HG03565 (cell line): Measurements from ENCODE around the gene PPL.
"Not testable (repeated sequence)": the region's sequence is repeated elsewhere in the genome, so short reads cannot be mapped to it uniquely, and the experiment has no call there.

Experiments used
- ATAC-seq: cut with Tn5 transposase; IDR thresholded peaks from one replicate; pipeline ENCODE4 v1.9.1; 2021; ENCODE audit warnings: mild to moderate bottlenecking, moderate library complexity; ENCODE audit not compliant: unreplicated experiment

Gene PPL

GRCh38 chr16:4913130-4913773 is 23.7 kb downstream of the PPL start:
- no peak for ATAC-seq

DNA sequence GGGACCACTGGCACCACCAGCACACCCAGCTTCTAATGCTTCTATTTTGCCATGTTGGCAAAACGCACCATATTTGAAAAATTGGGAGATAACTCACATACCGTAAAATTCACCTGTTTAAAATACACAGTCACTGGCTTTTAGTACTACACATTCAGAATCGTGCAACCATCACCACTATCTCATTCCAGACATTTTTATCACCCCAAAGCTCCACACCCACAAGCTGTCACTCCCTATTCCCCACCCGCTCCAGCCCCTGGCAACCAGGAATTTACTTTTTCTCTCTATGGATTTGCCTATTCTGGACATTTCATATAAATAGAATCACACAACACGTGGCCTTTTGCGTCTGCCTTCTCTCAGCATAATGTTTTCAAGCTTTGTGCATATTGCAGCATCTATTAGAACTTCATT is 25.0 kb downstream of the PPL start:
- ATAC-seq, result no peak

DNA sequence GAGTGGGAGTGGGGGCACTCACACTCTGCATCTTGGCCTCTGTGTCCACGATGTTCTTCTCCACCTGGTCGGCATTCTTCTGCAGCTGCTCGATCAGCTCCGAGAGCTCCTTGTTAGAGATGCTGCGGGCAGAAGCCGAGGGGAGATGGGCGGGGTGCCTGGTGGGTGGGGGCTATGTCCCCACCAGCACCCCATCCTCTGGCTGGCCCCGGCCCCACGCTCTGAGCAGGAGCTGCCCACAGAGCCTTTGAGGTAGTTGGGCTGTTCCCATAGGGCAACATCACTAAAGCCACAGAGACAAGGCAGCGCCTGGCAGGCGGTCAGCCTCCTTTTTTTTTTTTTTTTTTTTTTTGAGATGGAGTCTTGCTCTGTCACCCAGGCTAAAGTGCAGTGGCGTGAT is 26.1 kb downstream of the PPL start:
- no peak for ATAC-seq

GRCh38 chr16:4909825-4910224 is 27.1 kb downstream of the PPL start:
- no peak for ATAC-seq

- no peak for ATAC-seq
Observed at GRCh38 chr16:4908854-4909401, 28.0 kb downstream of the PPL start.

DNA sequence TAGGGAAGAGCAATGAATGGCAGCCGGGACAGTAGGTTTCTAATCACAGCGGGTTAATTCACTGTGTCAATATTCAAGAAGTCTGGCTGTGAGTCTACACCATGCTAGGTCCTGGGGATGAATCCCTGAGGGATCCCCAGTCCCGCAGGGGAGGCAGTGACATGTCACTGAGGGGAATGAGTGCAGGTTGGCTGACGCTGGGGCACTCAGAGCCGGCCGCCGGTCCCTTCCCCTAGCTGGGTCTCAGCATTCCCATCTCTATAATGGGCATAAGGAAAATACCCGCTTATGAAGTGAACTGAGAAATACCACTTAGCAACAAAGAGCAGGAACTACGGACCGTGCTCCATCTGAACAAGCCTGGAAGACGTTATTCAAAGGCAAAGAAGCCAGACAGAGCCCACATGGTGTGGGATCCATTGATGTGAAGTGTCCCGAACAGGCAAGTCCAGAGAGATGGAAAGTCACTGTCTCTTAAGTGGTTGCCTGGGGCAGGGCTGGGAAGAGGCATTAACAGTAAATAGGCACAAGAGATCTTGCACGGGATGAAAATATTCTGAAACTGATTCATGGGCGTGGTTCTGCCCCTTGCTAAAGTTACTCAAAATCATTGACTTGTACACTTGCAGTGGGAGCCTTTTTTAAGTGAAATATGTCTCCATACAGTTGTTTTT is 31.9 kb downstream of the PPL start:
- ATAC-seq, result no peak

DNA sequence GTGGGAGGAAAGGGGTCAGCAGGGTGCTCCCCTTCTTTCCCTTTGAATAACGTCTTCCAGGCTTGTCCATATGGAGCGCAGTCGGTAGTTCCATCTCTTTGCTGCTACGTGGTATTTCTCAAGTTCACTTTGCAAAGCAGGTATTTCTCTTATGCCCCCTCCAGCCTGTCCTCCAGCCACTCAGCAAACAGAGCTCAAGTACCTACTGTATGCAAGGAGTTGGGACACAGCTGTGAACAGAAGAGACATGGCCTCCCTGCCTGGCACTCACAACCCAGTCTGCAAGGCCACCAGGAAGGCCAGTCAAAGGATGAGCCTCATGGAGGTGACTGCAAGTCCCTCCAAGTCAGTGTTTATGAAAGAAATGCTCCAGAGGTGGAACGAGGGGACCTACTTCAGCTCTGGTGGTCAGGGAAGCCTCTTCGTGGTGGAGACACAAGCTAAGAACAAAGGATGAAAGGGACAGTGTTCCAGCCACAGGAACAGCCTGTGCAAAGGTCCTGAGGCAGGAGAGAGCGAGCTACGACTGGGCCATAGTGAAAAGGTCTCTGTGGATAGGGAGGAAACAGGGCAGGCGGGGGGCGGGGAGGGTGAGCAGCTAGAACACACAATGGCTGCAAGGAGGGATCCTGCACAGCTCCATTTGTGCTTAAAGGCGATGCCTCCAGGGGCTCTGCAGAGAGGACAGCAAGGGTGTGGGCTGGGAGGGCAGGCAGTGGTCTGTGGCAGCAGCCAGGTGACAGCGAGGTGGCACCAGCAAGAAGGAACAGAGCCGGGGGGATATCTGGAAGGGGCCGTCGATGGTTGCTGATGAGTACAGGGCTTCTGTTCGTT is 32.6 kb downstream of the PPL start:
- ATAC-seq, result no peak

GRCh38 chr16:4902038-4902437 is 34.9 kb downstream of the PPL start:
- no peak for ATAC-seq

- no peak for ATAC-seq
Observed at GRCh38 chr16:4900750-4901149, 36.2 kb downstream of the PPL start.

DNA sequence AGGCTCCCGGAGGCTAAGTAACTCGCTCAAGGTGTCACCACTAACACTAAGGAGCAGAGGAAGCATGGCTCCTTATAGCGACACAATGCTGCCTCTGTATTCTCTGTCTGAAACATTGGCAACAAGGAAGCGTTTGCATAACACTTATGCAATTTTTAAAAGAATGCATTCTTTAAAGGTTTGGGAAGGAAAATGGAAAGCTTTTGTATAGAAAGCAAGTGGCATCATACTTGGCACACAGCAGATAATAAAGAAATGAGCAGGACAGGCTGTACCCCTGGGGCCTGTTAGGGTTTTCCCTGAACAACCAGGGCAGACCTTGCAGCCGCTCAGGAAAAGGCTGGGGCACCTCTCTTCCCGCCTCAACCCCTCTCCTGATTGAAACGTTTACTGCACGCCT is 36.9 kb downstream of the PPL start:
- ATAC-seq, result no peak

DNA sequence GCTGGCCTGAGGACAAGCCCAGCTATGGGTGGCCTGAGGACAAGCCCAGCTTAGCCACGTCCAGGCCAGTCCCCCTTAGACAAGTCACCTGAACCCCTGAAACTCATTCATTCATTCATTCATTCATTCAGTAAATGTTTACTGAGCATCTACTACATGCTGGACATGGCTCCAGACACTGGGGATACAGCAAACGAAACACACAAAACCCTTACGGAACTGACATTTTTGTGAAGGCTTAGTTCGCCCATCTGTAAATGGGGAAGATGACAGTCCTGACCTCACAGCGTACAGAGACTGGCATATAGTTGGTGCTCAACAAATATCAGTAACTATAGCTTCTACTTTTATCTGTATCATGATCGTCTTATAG is 37.5 kb downstream of the PPL start:
- no peak for ATAC-seq

DNA sequence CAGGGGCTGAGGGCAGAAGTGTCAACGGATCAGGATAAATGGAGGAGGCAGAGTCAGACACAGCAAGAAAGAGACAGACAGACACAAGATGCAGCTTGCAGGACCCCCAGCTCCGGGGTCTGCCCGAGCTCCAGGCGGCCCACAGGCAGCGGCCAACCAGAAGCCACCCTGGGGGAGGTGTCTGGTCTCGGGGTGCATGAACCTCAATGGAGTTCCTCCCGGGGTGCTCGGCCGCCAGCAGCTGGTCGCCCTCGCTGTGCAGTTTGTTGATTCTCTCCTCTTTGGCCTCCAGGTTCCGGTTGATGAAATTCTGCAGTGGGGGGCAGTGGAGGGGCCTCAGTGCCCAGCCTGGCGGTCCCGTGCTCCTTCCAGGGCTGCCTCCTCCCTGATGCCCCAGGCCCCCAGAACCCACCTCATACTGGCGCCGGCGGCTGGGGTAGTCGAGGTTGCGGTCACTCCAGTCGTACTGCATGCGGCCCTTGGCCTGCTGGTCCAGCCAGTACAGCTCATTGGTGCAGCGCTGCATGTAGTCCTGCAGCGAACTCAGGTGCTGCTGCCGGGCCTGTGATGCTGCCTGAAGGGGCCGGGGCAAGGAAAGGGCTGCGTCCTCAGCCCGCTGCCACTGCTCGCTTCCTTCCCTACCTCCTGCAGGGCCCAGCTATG is 38.0 kb downstream of the PPL start:
- ATAC-seq, result no peak

- ATAC-seq, result no peak
Observed at GRCh38 chr16:4897328-4897727, 39.6 kb downstream of the PPL start.

GRCh38 chr16:4896761-4897160 is 40.2 kb downstream of the PPL start:
- not testable (repeated sequence) for ATAC-seq

- ATAC-seq, result no peak
Observed at GRCh38 chr16:4895366-4895765, 41.6 kb downstream of the PPL start.

GRCh38 chr16:4894276-4895150 is 42.4 kb downstream of the PPL start:
- no peak for ATAC-seq

- no peak for ATAC-seq
Observed at GRCh38 chr16:4893103-4893862, 43.7 kb downstream of the PPL start.

DNA sequence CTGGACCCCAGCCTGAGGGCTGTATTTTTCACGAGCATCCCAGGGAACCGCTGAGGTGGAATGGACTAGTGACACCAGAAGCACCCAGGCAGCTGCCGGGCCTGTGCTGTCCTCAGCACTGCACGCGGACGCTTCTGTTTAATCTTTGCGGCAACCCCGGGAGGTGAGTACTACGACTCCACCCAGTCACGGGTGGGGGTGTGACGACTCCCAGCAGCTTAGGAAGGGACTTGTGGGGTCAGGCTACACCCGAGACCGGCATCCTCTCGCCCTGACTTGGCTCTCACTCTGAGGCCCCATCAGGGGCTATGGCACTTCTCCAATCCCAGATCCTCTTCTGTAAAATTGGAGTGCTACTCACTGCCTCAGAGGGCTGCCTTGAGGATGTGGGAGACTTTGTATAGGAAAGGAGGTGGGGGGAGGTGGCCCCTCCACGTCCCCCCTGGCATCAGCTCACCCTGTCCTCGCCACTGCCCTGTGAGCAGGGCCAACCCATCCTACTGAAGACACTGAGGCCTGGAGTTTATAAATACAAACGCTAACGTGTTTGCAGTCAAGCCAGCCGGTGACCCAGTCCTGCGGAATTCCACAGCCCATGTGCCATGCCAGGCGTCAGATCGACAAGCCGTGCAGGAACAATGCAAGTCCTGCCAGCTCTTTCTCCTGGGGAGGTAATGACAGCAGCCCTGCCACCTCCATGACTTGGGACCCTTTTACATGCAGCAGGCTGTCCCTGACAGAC is 44.4 kb downstream of the PPL start:
- ATAC-seq, result no peak

DNA sequence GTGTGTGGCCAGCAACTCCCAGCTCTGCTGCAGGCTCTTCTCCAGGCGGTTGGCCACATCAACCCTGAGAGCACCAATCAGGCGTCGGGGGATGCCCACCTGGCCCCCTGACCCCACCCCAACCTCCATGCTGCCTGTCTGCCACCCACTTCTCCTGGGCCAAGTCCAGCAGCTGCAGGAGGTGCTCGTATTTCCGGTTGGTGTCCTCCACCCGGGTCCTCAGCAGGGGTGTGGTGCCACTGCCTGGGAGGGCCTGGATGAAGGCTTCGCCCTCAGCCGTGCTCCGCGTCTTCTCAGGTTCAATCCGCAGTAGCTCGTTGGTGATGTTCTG is 45.1 kb downstream of the PPL start:
- no peak for ATAC-seq
